Muscle layer of colon (tissue), 2 donors: ENCODE measurements around the gene CD180.
A peak's percentile ranks its signal among the peaks of the same experiment; 100 is the strongest.

Experiments used
- H3K27ac ChIP-seq: one replicate; pipeline ENCODE4 v1.7.0; 2013; ENCODE audit warnings: low read depth, mild to moderate bottlenecking, low read length, moderate library complexity
- H3K27me3 ChIP-seq, 2 donors: one replicate each; pipeline ENCODE4 v1.7.0; 2013; ENCODE audit warnings: low read length in 2 of 2, mild to moderate bottlenecking in 2 of 2; ENCODE audit not compliant: insufficient read depth in 2 of 2, control insufficient read depth in 1 of 2
- H3K36me3 ChIP-seq: one replicate; pipeline ENCODE4 v1.7.0; 2013; ENCODE audit warnings: mild to moderate bottlenecking, low read length; ENCODE audit not compliant: insufficient read depth
- H3K4me1 ChIP-seq: one replicate; pipeline ENCODE4 v1.7.0; 2013; ENCODE audit warnings: mild to moderate bottlenecking, low read length; ENCODE audit not compliant: insufficient read depth
- H3K4me3 ChIP-seq, 2 donors: one replicate each; pipeline ENCODE4 v1.7.0; 2013; ENCODE audit warnings: low read length in 2 of 2, low read depth in 1 of 2, mild to moderate bottlenecking in 1 of 2, moderate library complexity in 1 of 2
- H3K9ac ChIP-seq: one replicate; pipeline ENCODE4 v1.7.0; 2013; ENCODE audit warnings: low read length
- H3K9me3 ChIP-seq: one replicate; pipeline ENCODE4 v1.7.0; 2013; ENCODE audit warnings: mild to moderate bottlenecking, low read length
- donor health status: abdominal sarcoma.
- donor health status: Adenocarcinoma of cecum.

Gene CD180

DNA sequence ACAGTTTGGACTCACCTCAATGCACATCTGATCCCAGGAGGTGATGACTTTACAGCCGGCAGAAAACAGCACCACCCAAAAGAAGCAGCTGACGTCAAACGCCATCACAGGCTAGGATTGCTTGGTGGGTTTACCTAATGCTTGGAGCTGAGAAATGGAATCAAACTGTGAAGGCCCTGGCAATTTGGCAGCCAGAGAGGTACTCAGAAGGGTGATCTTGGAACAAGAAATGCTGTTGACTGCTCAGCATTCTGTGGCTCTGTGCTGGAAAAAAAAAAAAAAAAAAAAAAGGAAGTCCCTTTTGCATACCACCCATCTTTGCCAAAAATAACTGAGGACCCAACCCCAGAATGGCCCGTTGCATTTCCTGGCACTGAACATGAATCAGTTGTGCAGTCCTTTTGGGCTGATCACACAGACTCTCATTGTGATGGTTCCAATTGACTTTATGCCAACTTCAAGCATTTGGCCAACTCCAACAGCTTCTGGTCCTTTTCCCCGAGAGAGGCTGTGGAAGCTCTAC lies at the start of gene CD180:
Gene CD180 (minus strand): TSS at position 263 of the 523 bp plus-strand sequence. CDS start 158 bp downstream, at position 105.
- H3K4me1 ChIP-seq = peaks cover 10% of the 10 kb centered on the region
- no peaks in the 10 kb centered on the region for H3K9me3 ChIP-seq
- H3K36me3 ChIP-seq = no peaks in the 10 kb centered on the region
- H3K9ac ChIP-seq = no peak within 1 kb of the TSS
- H3K27ac ChIP-seq = no peak within 1 kb of the TSS
- no peak within 1 kb of the TSS for H3K4me3 ChIP-seq
- no peaks in the 10 kb centered on the region for H3K27me3 ChIP-seq

DNA sequence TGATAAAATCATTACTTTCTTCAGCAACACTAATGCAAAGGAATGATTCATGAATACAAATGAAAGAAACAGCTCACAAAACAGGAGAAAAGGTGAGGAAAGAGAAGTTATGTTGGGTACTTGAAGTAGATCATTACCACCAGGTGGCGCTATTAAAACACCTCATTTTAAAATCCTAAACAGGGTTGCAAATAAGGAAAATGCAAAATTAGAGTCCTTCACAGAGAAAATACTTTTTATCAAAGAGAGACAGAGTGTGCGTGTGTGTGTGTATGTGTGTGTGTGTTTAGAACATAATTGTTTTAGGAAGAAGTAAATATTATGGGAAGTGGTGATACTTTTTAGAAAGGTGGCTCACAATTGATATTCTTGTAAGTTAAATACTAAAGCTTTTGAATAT lies 49.5 kb upstream of the CD180 start:
- Histone ChIP-seq H3K4me3 (no peak overlapping the region), H3K27ac (peak overlapping the region; percentile 60), H3K27me3 (no peaks in the 10 kb centered on the region), H3K9me3 (no peaks in the 10 kb centered on the region), H3K4me1 (peaks cover 48% of the 10 kb centered on the region), H3K36me3 (no peaks in the 10 kb centered on the region), H3K9ac (no peak overlapping the region)

DNA sequence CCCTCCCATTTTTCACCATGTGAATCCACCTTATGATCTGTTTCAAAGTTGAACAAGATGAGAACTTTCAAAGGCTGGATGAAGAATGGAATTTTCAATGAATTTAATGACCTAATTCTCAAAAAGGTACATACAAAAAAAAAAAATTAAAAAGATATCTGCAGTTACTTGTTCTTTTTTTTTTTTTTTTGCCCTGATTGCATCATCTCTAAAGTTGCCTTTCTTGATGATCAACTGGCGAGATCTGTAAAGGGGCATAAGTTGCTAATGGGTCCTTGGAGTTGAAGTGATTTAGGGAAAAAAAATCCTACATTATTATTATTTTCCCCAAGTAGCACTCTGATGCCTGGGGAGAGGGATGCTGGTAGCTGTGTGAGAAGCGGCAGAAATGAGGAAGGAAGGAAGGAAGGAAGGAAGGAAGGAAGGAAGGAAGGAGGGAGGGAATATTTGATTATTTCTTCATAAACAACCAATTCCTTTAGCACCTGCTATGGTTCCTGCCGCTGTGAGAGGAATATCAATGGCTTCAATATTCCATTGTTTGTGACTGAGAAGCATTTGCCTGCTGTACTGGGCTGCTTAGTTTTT lies 48.8 kb upstream of the CD180 start:
- Histone ChIP-seq H3K9ac (no peak overlapping the region), H3K9me3 (no peaks in the 10 kb centered on the region), H3K4me1 (peaks cover 54% of the 10 kb centered on the region), H3K4me3 (no peak overlapping the region), H3K36me3 (no peaks in the 10 kb centered on the region), H3K27ac (peak overlapping the region; percentile 60), H3K27me3 (no peaks in the 10 kb centered on the region)

DNA sequence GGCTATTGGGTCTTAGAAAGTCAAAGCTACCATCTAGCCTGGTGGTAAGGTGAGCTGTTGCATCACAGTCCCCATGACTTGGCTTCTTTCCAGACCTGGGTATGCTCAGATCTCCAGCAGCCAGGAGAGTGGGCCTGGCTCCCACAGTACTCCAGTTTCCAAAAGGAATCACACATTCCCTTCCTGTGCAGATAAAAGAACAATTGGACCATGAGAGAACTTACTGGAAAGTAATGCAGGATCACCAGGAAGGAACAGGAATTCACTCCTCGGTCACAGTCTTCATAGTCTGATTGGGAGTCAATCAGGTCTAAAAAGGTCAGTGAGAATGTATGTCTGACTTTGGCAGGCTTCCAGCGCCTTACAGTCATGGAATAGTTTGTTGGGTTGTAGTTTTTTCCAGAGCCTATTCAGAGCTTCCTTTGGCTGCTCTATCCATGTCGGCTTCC lies 47.8 kb upstream of the CD180 start:
- H3K9me3 ChIP-seq = no peaks in the 10 kb centered on the region
- no peaks in the 10 kb centered on the region for H3K27me3 ChIP-seq
- H3K9ac ChIP-seq = no peak overlapping the region
- no peaks in the 10 kb centered on the region for H3K36me3 ChIP-seq
- no peak overlapping the region for H3K4me3 ChIP-seq
- peaks cover 53% of the 10 kb centered on the region for H3K4me1 ChIP-seq
- no peak overlapping the region for H3K27ac ChIP-seq

DNA sequence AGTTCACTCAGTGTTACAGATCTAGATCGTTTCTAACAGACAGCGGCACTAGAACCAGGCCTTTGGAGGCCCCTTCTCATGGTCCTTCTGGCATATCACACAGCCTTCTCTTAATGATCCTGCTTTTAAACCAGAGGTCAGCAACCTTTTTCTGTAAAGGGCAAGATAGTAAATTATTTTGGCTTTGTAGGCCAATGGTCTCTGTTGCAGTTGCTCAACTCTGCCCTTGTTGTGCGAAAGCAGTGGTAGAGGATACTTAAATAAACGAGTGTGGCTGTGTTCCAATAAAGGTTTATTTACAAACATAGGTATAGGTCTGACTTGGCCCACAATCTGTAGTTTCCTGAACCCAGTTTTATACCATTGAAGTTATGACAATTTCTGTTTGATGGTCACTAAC lies 47.3 kb upstream of the CD180 start:
- H3K4me3 ChIP-seq = no peak overlapping the region
- no peak overlapping the region for H3K27ac ChIP-seq
- no peaks in the 10 kb centered on the region for H3K36me3 ChIP-seq
- H3K9me3 ChIP-seq = no peaks in the 10 kb centered on the region
- H3K27me3 ChIP-seq = no peaks in the 10 kb centered on the region
- peaks cover 53% of the 10 kb centered on the region for H3K4me1 ChIP-seq
- no peak overlapping the region for H3K9ac ChIP-seq

DNA sequence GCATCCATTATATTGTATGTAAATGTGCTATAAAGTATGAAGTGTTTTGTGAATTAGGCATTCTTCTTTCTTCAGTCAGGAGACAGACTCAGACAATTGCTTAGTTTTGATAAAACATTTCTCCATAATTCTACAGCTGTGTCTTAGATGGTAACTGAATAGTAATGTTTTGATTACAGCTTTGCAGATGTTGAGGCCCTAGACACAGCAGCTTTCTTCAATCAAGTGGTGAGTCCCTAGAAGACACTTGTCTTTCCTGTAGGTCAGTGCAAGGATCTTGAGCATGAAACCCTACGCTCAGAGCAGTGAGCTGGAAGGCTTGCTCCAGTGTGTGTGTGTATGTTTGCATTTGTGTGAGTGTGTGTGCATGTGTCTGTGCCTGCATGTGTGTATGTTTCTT lies 46.8 kb upstream of the CD180 start:
- H3K36me3 ChIP-seq = no peaks in the 10 kb centered on the region

DNA sequence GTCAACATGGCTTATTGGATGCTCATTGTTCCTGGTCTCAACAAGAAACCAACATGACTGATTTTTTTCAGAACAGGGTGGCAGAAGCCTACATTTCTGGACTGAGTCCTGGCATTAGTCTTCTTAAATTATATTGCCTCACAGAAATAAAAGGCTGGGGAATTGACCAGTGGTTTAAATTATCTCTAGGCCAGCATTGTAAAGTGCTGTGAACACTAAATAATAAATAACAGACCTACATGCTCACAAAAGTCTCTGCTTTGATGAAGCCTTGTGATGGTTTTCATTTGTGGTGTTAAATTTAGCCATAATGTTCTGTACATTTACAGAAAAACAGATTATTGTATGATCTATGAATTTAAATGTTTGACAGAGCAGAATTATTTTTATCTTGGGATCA lies 44.7 kb upstream of the CD180 start:
- Histone ChIP-seq H3K27me3 (no peaks in the 10 kb centered on the region), H3K4me3 (no peak overlapping the region), H3K27ac (peak overlapping the region; percentile 40), H3K4me1 (peaks cover 42% of the 10 kb centered on the region), H3K9ac (no peak overlapping the region), H3K9me3 (no peaks in the 10 kb centered on the region), H3K36me3 (no peaks in the 10 kb centered on the region)

More for the DNA sequence above, 46.8 kb upstream of the CD180 start:
- peaks cover 49% of the 10 kb centered on the region for H3K4me1 ChIP-seq
- no peak overlapping the region for H3K4me3 ChIP-seq
- H3K9me3 ChIP-seq = no peaks in the 10 kb centered on the region
- H3K27ac ChIP-seq = no peak overlapping the region
- H3K27me3 ChIP-seq = no peaks in the 10 kb centered on the region
- H3K9ac ChIP-seq = no peak overlapping the region

DNA sequence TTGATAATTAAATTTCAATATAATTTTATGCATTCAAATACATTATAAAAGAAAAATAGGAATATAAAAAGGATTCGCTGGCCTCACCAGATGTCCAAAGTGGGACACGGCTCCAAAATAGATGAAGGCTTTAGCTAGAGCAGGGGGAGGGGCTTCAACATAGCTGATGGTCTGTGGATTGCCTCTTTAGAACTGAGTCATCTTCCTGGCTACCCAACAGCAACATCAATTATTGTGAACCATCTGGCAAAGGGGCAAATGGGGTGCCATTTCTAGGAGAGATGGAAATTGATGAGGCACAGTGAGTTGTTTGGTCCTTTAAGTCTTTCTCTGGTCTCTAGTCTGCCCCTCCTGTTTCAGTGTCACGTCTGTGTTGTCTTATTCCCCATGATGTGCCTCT lies 44.2 kb upstream of the CD180 start:
- no peaks in the 10 kb centered on the region for H3K27me3 ChIP-seq
- no peak overlapping the region for H3K9ac ChIP-seq
- H3K4me1 ChIP-seq = peaks cover 37% of the 10 kb centered on the region
- H3K27ac ChIP-seq = peak overlapping the region; percentile 40
- H3K9me3 ChIP-seq = no peaks in the 10 kb centered on the region
- H3K4me3 ChIP-seq = no peak overlapping the region
- no peaks in the 10 kb centered on the region for H3K36me3 ChIP-seq

DNA sequence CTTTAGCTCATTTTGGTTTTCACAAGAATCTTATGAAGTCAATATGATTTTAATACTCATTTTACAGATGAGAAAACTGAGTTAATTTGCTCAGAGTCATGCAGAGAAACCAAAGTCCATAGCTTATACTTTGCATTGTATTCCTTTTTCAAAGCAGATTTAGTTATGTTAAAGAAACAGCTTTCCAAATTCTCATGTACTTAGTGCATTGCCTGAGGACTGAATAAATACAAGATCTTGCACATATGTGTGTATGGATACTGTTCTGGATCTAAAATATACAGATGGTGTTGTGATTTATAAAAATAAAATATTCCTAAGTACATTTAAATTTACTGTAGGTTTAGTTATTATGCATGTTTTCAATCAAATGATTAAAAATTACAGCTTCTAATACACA lies 43.5 kb upstream of the CD180 start:
- H3K36me3 ChIP-seq = no peaks in the 10 kb centered on the region
- H3K4me3 ChIP-seq = no peak overlapping the region
- H3K4me1 ChIP-seq = peaks cover 43% of the 10 kb centered on the region
- H3K27me3 ChIP-seq = no peaks in the 10 kb centered on the region
- no peaks in the 10 kb centered on the region for H3K9me3 ChIP-seq
- H3K9ac ChIP-seq = no peak overlapping the region
- peak overlapping the region; percentile 81 for H3K27ac ChIP-seq

DNA sequence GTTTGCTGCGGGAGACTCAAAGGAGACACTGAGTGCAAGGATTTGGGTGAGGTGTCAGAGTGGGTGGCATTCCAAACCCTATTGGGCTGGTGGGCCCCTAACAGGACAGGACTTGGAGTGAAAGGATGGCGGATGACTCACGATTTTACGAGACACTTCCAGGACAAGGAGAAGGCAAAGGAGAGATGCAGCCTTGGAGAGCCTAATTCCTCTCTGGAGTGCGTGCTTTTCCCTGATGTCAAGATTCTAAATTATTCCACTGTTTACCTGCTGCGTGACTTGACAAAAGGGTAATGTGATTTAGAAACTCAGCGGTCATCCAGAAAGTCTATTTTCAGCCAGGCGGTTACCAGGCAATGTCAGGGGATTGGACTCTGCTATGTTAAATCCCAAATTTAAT lies 41.6 kb upstream of the CD180 start:
- Histone ChIP-seq H3K27ac (peak overlapping the region; percentile 81), H3K36me3 (no peaks in the 10 kb centered on the region), H3K9me3 (no peaks in the 10 kb centered on the region), H3K4me1 (peaks cover 56% of the 10 kb centered on the region), H3K9ac (no peak overlapping the region), H3K4me3 (peak overlapping the region in 1 of 2 donors; percentile 20), H3K27me3 (no peaks in the 10 kb centered on the region)

DNA sequence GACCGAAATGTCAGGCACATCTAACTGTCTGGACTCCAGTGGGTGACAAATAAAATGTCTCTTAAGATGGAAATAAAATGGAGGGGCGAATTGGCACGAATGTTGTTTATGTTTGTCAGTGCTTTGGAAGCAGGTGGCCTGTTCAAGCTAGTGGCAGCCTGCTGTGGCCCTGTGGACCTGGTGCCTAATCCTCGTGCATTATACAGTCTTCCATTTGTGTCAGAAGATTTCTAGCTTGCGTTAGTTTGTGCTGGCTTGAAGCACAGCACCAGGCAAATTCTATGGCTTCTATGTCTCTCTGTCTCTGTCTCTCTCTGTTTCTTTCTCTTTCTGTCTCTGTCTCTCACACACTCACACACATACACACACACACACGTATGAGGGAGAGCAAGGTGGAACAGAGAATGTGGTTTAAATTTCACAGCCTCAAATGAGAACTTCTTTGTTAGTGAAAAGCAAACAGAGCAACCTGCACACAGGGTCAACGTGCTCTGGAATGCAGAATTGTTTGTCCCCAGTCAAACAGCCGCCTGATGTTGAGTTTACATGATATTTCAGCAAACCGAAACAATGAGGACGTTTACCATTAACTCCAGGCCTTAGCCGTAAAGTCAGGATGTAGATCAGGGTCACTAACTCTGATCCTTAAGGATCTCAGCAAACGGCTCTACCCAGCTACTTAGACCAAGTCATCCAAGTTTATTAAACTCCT lies 39.0 kb upstream of the CD180 start:
- Histone ChIP-seq H3K27ac (peak overlapping the region; percentile 74), H3K36me3 (no peaks in the 10 kb centered on the region), H3K4me1 (peaks cover 38% of the 10 kb centered on the region), H3K9me3 (no peaks in the 10 kb centered on the region), H3K9ac (no peak overlapping the region), H3K4me3 (no peak overlapping the region), H3K27me3 (no peaks in the 10 kb centered on the region)
